K562 (cell line): ENCODE results near the gene PTGR3. TPM values are rescaled to one million over a fixed set of nuclear protein-coding genes. Genes with fewer than 3 reads are reported as not detected.

Experiments used
- ATAC-seq: fragments of 200-7000 bp; cut with Tn5 transposase; 3 replicates; pipeline ENCODE4 v1.9.1; 2020; ENCODE audit warnings: moderate library complexity
- BruUV-seq: library from RNA; stranded (reverse); fragments of 400-500 nt; replicated peaks from 2 replicates; lab custom pipeline; 2021; lab: Mats Ljungman, UMichigan
- CTCF ChIA-PET: fragments of 300-600 bp; formaldehyde crosslinking; extraction: SDS; loops from one replicate; lab custom pipeline; 2021; ENCODE audit warnings: low intra/inter-chr PET ratio; lab: Yijun Ruan, JAX
- POLR2A ChIA-PET: fragments of 300-600, 350-650 bp; sonication (Branson Sonifier 250); formaldehyde crosslinking; extraction: SDS; loops from one replicate; lab custom pipeline; 2021; ENCODE audit warnings: antibody characterized with exemption, inconsistent platforms; lab: Yijun Ruan, JAX
- DNase-seq, 4 experiments: peaks; one replicate each; pipeline versions ENCODE4 v3.0.0 to v3.0.0-alpha.2; 2011 to 2018; ENCODE audit warnings: low spot score in 3 of 4, mixed read lengths in 3 of 4; ENCODE audit errors: extremely low read depth in 1 of 4
- FAIRE-seq: peaks from 2 replicates; lab custom pipeline; 2011; peaks lifted over from hg19 to GRCh38; lab: Jason Lieb, UNC
- H2AFZ ChIP-seq: 2 replicates; pipeline ENCODE4 v1.6.0; 2011; ENCODE audit warnings: low read depth, low read length, control low read depth, inconsistent platforms
- H3K27ac ChIP-seq: fragments of 200-600 bp; 3 replicates; pipeline ENCODE4 v1.8.0; 2011; ENCODE audit warnings: low read depth, mild to moderate bottlenecking, control low read depth, inconsistent platforms, low read length, moderate library complexity, mixed read lengths; ENCODE audit errors: extremely low read depth
- H3K27me3 ChIP-seq, 2 experiments: fragments of 300-600 bp in 1 of 2; 2 replicates in 1 of 2; 3 replicates in 1 of 2; pipeline versions ENCODE4 v1.6.0 to v1.8.0; 2011; ENCODE audit warnings: inconsistent platforms in 2 of 2, low read length in 2 of 2, mild to moderate bottlenecking in 1 of 2, mixed read lengths in 1 of 2, moderate library complexity in 1 of 2; ENCODE audit not compliant: control insufficient read depth in 2 of 2, insufficient read depth in 2 of 2
- H3K36me3 ChIP-seq: fragments of 300-600 bp; 3 replicates; pipeline ENCODE4 v1.8.0; 2011; ENCODE audit warnings: mild to moderate bottlenecking, low read length, inconsistent platforms; ENCODE audit not compliant: control insufficient read depth, insufficient read depth
- H3K4me1 ChIP-seq, 2 experiments: fragments of 200-600 bp in 1 of 2; replicated peaks in 1 of 2; 2 replicates in 1 of 2; 3 replicates in 1 of 2; pipeline versions ENCODE4 v1.5.1 to v1.8.0; 2011; ENCODE audit warnings: inconsistent platforms in 2 of 2, low read length in 2 of 2, mild to moderate bottlenecking in 1 of 2, mixed read lengths in 1 of 2, moderate library complexity in 1 of 2; ENCODE audit not compliant: control insufficient read depth in 2 of 2, insufficient read depth in 2 of 2
- H3K4me2 ChIP-seq: 2 replicates; pipeline ENCODE4 v1.6.1; 2011; ENCODE audit warnings: low read length, control low read depth, inconsistent platforms, mixed read lengths; ENCODE audit not compliant: insufficient read depth
- H3K4me3 ChIP-seq: fragments of 200-600 bp; sonication (generic), shearing (Covaris generic); 2 replicates; pipeline ENCODE4 v1.5.1; 2016; ENCODE audit warnings: control low read depth, inconsistent platforms
- H3K79me2 ChIP-seq: fragments of 200-600 bp; 3 replicates; pipeline ENCODE4 v1.8.0; 2011; ENCODE audit warnings: low read length, inconsistent platforms; ENCODE audit not compliant: control insufficient read depth, insufficient read depth
- H3K9ac ChIP-seq, 2 experiments: 2 replicates each; pipeline versions ENCODE4 v1.6.0 to v1.6.1; 2011; ENCODE audit warnings: low read depth in 2 of 2, low read length in 2 of 2, control low read depth in 1 of 2, inconsistent platforms in 1 of 2, mild to moderate bottlenecking in 1 of 2, mixed read lengths in 1 of 2; ENCODE audit not compliant: insufficient read depth in 1 of 2
- H3K9me1 ChIP-seq: one replicate; pipeline ENCODE4 v1.6.0; 2011; ENCODE audit warnings: inconsistent platforms, mild to moderate bottlenecking, low read length, moderate library complexity; ENCODE audit not compliant: control insufficient read depth, insufficient read depth
- H3K9me3 ChIP-seq: replicated peaks from 2 replicates; pipeline ENCODE4 v1.5.1; 2011; ENCODE audit warnings: low read depth, low read length, inconsistent platforms; ENCODE audit not compliant: control insufficient read depth, insufficient read depth
- H4K20me1 ChIP-seq: replicated peaks from 2 replicates; pipeline ENCODE4 v1.6.1; 2011; ENCODE audit warnings: low read length, inconsistent platforms, mixed read lengths; ENCODE audit not compliant: control insufficient read depth, insufficient read depth
- AFF4 ChIP-seq: sonication (generic); formaldehyde crosslinking; IDR thresholded peaks from 2 replicates; pipeline ENCODE4 v1.8.0; 2023; ENCODE audit warnings: mild to moderate bottlenecking, missing genetic modification reagents
- BCL6 ChIP-seq: fragments of 250-450 bp; sonication (Bioruptor Pico); IDR thresholded peaks from 2 replicates; pipeline ENCODE4 v1.4.0; 2020
- CEBPB ChIP-seq: fragments of 450-650 bp; IDR thresholded peaks from 2 replicates; pipeline ENCODE4 v1.6.1; 2016; ENCODE audit warnings: missing genetic modification characterization, missing compliant biosample characterization
- FOXO4 ChIP-seq: fragments of 450-650 bp; formaldehyde crosslinking; IDR thresholded peaks from 2 replicates; pipeline ENCODE4 v1.4.0; 2020; ENCODE audit warnings: mild to moderate bottlenecking, moderate library complexity
- NEUROD1 ChIP-seq: fragments of 150-350 bp; IDR thresholded peaks from 2 replicates; pipeline ENCODE4 v1.6.1; 2014; ENCODE audit warnings: borderline replicate concordance, low read length, low read depth; ENCODE audit not compliant: partially characterized antibody
- NFIX ChIP-seq: fragments of 250-450 bp; sonication (Bioruptor Pico); IDR thresholded peaks from 2 replicates; pipeline ENCODE4 v1.4.0; 2020; ENCODE audit warnings: low read depth, mild to moderate bottlenecking, moderate library complexity
- RBFOX2 ChIP-seq: fragments of 200-400 bp; formaldehyde crosslinking; IDR thresholded peaks from 2 replicates; pipeline ENCODE4 v1.6.1; 2017; ENCODE audit warnings: low read depth, mild to moderate bottlenecking, low read length, moderate library complexity
- SRSF9 ChIP-seq: fragments of 200-400 bp; formaldehyde crosslinking; IDR thresholded peaks from 2 replicates; pipeline ENCODE4 v1.6.1; 2017; ENCODE audit warnings: low read depth, low read length, borderline replicate concordance
- ZFP1 ChIP-seq: fragments of 450-650 bp; formaldehyde crosslinking; IDR thresholded peaks from 2 replicates; pipeline ENCODE4 v1.4.0; 2020; ENCODE audit warnings: mild to moderate bottlenecking, mixed read lengths
- ZFX ChIP-seq: sonication (generic); formaldehyde crosslinking; IDR thresholded peaks from 2 replicates; pipeline ENCODE4 v1.8.0; 2022; ENCODE audit warnings: mild to moderate bottlenecking, missing genetic modification reagents, moderate library complexity
- ZSCAN32 ChIP-seq: fragments of 450-650 bp; formaldehyde crosslinking; IDR thresholded peaks from 2 replicates; pipeline ENCODE4 v1.4.0; 2020; ENCODE audit warnings: mild to moderate bottlenecking, moderate library complexity
- WGBS: fragments of 100-300 bp; shearing (Covaris generic); methylation state at CpG from one replicate; pipeline ENCODE4 v1.1.6; 2016; ENCODE audit warnings: low coverage, mixed read lengths; ENCODE audit not compliant: insufficient coverage; ENCODE audit errors: missing lambda C conversion rate; 5-methylcytosine and 5-hydroxymethylcytosine counted together
- in situ Hi-C: fragments of 300-500 bp; cut with MboI; formaldehyde crosslinking; loops from 4 replicates; pipeline ENCODE4 v1.15.0; 2018; ENCODE audit warnings: inconsistent platforms, mixed read lengths
- intact Hi-C: fragments of 100-400 bp; cut with micrococcal nuclease; formaldehyde crosslinking; loops from 2 replicates; pipeline ENCODE4 v1.14.2; 2022
- polyA plus RNA-seq, 8 experiments: library from polyadenylated mRNA; depleted of rRNA in 4 of 8; stranded (reverse) in 5 of 8; unstranded in 3 of 8; fragments of >200 nt; fragmentation: Nextera tagmentation in 2 of 8; fragmentation: Illumina TruSeq in 1 of 8; extraction: Ambion mirVana in 2 of 8; extraction: Trizol in 1 of 8; gene quantifications; 2 replicates each; pipeline versions ENCODE4 v1.2.1 to v1.2.3, GENCODE V29; 2011 to 2014; ENCODE audit warnings: inconsistent platforms in 1 of 8, missing spikeins in 1 of 8
- total RNA-seq, 7 experiments: library from RNA; depleted of rRNA in 6 of 7; stranded (reverse); fragments of >200 nt in 6 of 7; fragmentation: Illumina TruSeq in 2 of 7; extraction: Trizol in 2 of 7; gene quantifications; 2 replicates each; pipeline versions ENCODE4 v1.2.1 to v1.2.3, GENCODE V29; 2011 to 2021; ENCODE audit warnings: low replicate concordance in 1 of 7
- TF ChIP-seq, protein P1 (sequence below): fragments of 450-650 bp; IDR thresholded peaks from one replicate; pipeline ENCODE4 v1.6.1; 2018; ENCODE audit warnings: mild to moderate bottlenecking, moderate library complexity; ENCODE audit not compliant: partially characterized antibody
- TF ChIP-seq, protein P2 (sequence below): sonication (generic); formaldehyde crosslinking; IDR thresholded peaks from 2 replicates; pipeline ENCODE4 v1.8.1; 2023; ENCODE audit warnings: mild to moderate bottlenecking, missing genetic modification reagents

PTGR3 gene
- total and polyA plus RNA-seq, 9 of the 15 experiments (the other 6 are each of a cell fraction or from before 2014, with no cell fraction given) = 4.1 to 32.3 (median 15.3) TPM

GRCh38 chr18:75255094-75255493 lies 46.2 kb upstream of the PTGR3 start (continued):
- no peak for TF ChIP-seq RBFOX2
- TF ChIP-seq SRSF9 = no peak
- no peak for TF ChIP-seq FOXO4
- no peak for TF ChIP-seq NEUROD1
- TF ChIP-seq ZFP1 = no peak
- TF ChIP-seq ZFX (CRISPR knock-in tag) = no peak
- TF ChIP-seq, protein P1, sequence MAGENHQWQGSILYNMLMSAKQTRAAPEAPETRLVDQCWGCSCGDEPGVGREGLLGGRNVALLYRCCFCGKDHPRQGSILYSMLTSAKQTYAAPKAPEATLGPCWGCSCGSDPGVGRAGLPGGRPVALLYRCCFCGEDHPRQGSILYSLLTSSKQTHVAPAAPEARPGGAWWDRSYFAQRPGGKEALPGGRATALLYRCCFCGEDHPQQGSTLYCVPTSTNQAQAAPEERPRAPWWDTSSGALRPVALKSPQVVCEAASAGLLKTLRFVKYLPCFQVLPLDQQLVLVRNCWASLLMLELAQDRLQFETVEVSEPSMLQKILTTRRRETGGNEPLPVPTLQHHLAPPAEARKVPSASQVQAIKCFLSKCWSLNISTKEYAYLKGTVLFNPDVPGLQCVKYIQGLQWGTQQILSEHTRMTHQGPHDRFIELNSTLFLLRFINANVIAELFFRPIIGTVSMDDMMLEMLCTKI = no peak
- no peak for TF ChIP-seq ZSCAN32 (CRISPR knock-in tag)

DNA sequence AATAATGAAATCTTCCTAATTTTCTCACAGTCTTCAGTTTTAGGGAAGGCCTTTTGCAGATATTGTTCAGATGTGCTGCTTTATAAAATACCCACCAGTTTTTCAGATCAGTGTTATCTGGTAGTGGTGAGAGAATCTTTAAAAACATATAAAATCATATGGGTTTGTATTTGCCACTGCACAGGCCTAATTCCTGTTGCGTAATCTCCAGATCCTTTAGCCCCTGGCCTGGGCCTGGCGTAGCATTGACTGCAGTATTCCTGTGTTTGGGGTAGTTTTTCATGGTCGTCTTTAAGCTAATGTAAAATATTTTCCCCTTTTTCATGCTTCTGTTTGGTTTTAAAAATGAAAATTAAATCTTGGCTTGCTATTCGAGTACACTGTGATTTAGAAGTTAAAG lies 44.8 kb upstream of the PTGR3 start:
- no peak overlapping the region for H3K9ac ChIP-seq
- no peak overlapping the region for H3K4me3 ChIP-seq
- in situ Hi-C loops = no loop called here
- POLR2A ChIA-PET = no interaction called here
- CTCF ChIA-PET = no interaction called here
- no peaks in the 10 kb centered on the region for H3K36me3 ChIP-seq
- intact Hi-C loops = no loop called here
- no peaks in the 10 kb centered on the region; a peak in 1 of 5 replicates for H3K27me3 ChIP-seq
- H3K27ac ChIP-seq = no peak overlapping the region
- no peak overlapping the region for H3K4me2 ChIP-seq
- BruUV-seq = no TSS peak
- 69% methylated on average over 4 of the region's 4 CpGs for WGBS
- H3K79me2 ChIP-seq = no peaks in the 10 kb centered on the region; the same call in 2 of the 3 replicates
- H4K20me1 ChIP-seq = no peaks in the 10 kb centered on the region; the same call in 1 of the 2 replicates
- no peaks in the 10 kb centered on the region for H3K9me3 ChIP-seq
- FAIRE-seq (no peak), DNase-seq (no peak), ATAC-seq (no peak)
- peaks cover 0 to 9% of the 10 kb centered on the region in 2 experiments; a peak in 2 of 5 replicates for H3K4me1 ChIP-seq
- H3K9me1 ChIP-seq = no peaks in the 10 kb centered on the region
- no peak overlapping the region for H2AFZ ChIP-seq
- no peak for TF ChIP-seq BCL6 (CRISPR knock-in tag)
- TF ChIP-seq, protein P2, sequence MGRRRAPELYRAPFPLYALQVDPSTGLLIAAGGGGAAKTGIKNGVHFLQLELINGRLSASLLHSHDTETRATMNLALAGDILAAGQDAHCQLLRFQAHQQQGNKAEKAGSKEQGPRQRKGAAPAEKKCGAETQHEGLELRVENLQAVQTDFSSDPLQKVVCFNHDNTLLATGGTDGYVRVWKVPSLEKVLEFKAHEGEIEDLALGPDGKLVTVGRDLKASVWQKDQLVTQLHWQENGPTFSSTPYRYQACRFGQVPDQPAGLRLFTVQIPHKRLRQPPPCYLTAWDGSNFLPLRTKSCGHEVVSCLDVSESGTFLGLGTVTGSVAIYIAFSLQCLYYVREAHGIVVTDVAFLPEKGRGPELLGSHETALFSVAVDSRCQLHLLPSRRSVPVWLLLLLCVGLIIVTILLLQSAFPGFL = no peak
- TF ChIP-seq AFF4 (CRISPR knock-in tag) = no peak
- TF ChIP-seq CEBPB = peak; percentile 67
- TF ChIP-seq NFIX (CRISPR knock-in tag) = no peak
